Tibial nerve (tissue), 4 donors: Measurements from ENCODE around the gene CD320. TPM values are rescaled to one million over a fixed set of nuclear protein-coding genes. Genes with fewer than 3 reads are reported as not detected.
"Not testable (repeated sequence)": the region's sequence is repeated elsewhere in the genome, so short reads cannot be mapped to it uniquely, and the experiment has no call there.

ENCODE experiments used
- DNase-seq, 2 donors: peaks; one replicate each; pipeline ENCODE4 v3.0.0-alpha.2; 2019; ENCODE audit warnings: low spot score in 2 of 2
- H3K27ac ChIP-seq, 4 donors: fragments of 200-600 bp; sonication (generic) in 3 of 4; one replicate each; pipeline ENCODE4 v1.5.1; 2017 to 2019; ENCODE audit warnings: mild to moderate bottlenecking in 1 of 4
- H3K27me3 ChIP-seq, 2 donors: fragments of 200-600 bp; sonication (generic) in 1 of 2; one replicate each; pipeline versions ENCODE4 v1.5.1 to v1.6.0; 2017 to 2019
- H3K36me3 ChIP-seq, 3 donors: fragments of 200-600 bp; sonication (generic); one replicate each; pipeline ENCODE4 v1.5.1; 2018 to 2019
- H3K4me1 ChIP-seq, 4 donors: fragments of 200-600 bp; sonication (generic) in 3 of 4; one replicate each; pipeline ENCODE4 v1.5.1; 2017 to 2019
- H3K4me3 ChIP-seq, 4 donors: fragments of 200-600 bp; sonication (generic) in 3 of 4; one replicate each; pipeline ENCODE4 v1.5.1; 2017 to 2019; ENCODE audit warnings: mild to moderate bottlenecking in 1 of 4, moderate library complexity in 1 of 4
- H3K9me3 ChIP-seq, 4 donors: fragments of 200-600 bp; sonication (generic) in 3 of 4; one replicate each; pipeline ENCODE4 v1.5.1; 2017 to 2019
- EP300 ChIP-seq, 2 donors: sonication (generic); formaldehyde crosslinking; IDR thresholded peaks; one replicate each; pipeline ENCODE4 v1.6.1; 2017; ENCODE audit warnings: antibody characterized with exemption in 2 of 2, mild to moderate bottlenecking in 1 of 2
- POLR2A ChIP-seq, 2 donors: fragments of 450-650 bp; IDR thresholded peaks; one replicate each; pipeline ENCODE4 v1.6.1; 2017; ENCODE audit warnings: antibody characterized with exemption in 2 of 2, mild to moderate bottlenecking in 2 of 2, moderate library complexity in 2 of 2
- WGBS, 2 donors: methylation state at CpG; one replicate each; pipeline ENCODE4 v1.1.5; 2018; 5-methylcytosine and 5-hydroxymethylcytosine counted together
- total RNA-seq, 4 donors: library from RNA; depleted of rRNA; stranded (reverse); fragments of >200 nt; gene quantifications; one replicate each; pipeline ENCODE4 v1.1.0, GENCODE V29; 2016
- TF ChIP-seq, protein P1 (sequence below), 5 experiments: fragments of 200-600 bp in 3 of 5; fragments of 450-650 bp in 2 of 5; sonication (generic) in 3 of 5; IDR thresholded peaks; one replicate each; pipeline ENCODE4 v1.5.1; 2016 to 2019; ENCODE audit warnings: antibody characterized with exemption in 5 of 5, mild to moderate bottlenecking in 3 of 5, moderate library complexity in 2 of 5

CD320 gene
- total RNA-seq, 4 donors from 2014 or later: 64.7 to 109 (median 83.9) TPM

DNA sequence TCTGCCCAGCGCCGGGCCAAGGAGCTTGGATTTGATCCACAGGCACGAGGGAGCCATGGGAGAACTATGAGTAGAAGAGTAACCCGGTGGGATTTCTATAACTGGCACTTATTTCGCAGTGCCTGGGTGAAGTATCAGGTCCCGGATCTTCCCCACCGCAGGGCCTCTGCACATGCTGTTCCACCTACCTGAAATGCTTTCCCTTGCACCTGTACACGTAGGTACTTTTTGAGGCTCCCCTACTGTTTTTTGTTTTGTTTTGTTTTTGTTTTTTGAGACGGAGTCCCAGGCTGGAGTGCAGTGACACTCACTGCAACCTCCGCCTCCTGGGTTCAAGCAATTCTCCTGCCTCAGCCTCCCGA, 35.3 kb upstream of the CD320 start:
- Histone ChIP-seq H3K27ac (no peak overlapping the region), H3K4me1 (peaks cover 0 to 33% (median 5%) of the 10 kb centered on the region in 4 donors), H3K36me3 (no peaks in the 10 kb centered on the region), H3K9me3 (no peaks in the 10 kb centered on the region), H3K4me3 (peak overlapping the region in 3 of 4 donors; percentile 43 to 58 (median 47)), H3K27me3 (peaks cover 0 to 21% of the 10 kb centered on the region in 2 donors)
- 31 to 33% methylated on average over 11 of the region's 11 CpGs for WGBS, 2 donors
- TF ChIP-seq POLR2A (IDR thresholded peaks at IDR 0.05) (no peak), EP300 (IDR thresholded peaks at IDR 0.05) (no peak)
- TF ChIP-seq, protein P1, sequence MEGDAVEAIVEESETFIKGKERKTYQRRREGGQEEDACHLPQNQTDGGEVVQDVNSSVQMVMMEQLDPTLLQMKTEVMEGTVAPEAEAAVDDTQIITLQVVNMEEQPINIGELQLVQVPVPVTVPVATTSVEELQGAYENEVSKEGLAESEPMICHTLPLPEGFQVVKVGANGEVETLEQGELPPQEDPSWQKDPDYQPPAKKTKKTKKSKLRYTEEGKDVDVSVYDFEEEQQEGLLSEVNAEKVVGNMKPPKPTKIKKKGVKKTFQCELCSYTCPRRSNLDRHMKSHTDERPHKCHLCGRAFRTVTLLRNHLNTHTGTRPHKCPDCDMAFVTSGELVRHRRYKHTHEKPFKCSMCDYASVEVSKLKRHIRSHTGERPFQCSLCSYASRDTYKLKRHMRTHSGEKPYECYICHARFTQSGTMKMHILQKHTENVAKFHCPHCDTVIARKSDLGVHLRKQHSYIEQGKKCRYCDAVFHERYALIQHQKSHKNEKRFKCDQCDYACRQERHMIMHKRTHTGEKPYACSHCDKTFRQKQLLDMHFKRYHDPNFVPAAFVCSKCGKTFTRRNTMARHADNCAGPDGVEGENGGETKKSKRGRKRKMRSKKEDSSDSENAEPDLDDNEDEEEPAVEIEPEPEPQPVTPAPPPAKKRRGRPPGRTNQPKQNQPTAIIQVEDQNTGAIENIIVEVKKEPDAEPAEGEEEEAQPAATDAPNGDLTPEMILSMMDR (IDR thresholded peaks at IDR 0.05): no peak
- DNase-seq: no peak

DNA sequence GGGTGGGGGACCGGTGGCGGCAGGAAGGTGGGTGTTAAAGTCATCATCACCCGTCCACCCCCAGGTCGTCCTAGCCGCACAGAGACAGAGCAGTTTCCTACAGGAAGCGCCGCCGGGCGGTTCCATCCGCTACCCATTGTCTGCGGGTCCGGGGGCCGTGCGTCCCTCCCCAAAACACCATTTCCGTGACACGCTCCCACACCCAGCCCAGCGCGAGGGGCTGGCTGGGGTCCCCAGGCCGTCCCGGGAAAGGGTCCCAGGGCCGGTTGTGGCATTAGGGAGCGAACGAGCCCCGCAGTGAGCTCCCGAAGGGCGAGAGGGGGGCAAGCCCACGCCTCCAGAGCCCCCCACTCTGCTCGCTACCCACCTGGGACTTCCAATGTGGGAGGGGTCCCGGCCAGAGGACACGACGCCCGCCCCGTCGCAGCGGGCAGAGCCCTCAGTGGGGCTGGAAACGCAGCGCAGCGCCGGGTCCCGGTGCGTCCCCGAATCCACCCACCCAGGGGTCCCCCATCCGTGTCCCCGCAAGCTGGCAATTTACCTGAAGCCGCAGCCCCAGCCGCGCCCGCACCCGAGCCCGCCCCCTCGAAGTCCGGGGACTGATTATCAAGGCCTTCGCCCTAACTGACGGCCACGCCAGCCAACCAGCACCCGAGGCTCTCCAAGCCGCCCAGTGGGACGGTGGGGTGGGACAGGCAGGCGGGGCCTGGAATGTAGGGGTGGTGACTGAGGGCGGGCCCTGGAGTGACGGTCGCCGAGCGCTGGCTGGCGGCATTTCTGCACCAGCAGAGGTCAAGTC, 34.7 kb upstream of the CD320 start, which contains the start of gene KANK3:
Gene KANK3 (minus strand): TSS at position 579 of the 799 bp plus-strand sequence. CDS start 5,434 bp downstream, outside the sequence.
- no peaks in the 10 kb centered on the region for H3K9me3 ChIP-seq
- peak; percentile 85 to 89 for DNase-seq
- peak within 1 kb of the TSS; percentile 45 to 84 (median 65) for H3K27ac ChIP-seq
- H3K4me3 ChIP-seq: peak within 1 kb of the TSS; percentile 43 to 58 (median 49)
- H3K4me1 ChIP-seq: peaks cover 0 to 30% (median 3%) of the 10 kb centered on the region in 4 donors
- H3K36me3 ChIP-seq: no peaks in the 10 kb centered on the region
- WGBS, 2 donors: 2% methylated on average over 9 to 40 of the region's 65 CpGs
- TF ChIP-seq, protein P1 (IDR thresholded peaks at IDR 0.05): peak in 1 of 5 experiments; percentile 35
- TF ChIP-seq EP300 (IDR thresholded peaks at IDR 0.05) (peak; percentile 75 to 80), POLR2A (IDR thresholded peaks at IDR 0.05) (peak; percentile 27 to 80)
- peaks cover 0 to 21% of the 10 kb centered on the region in 2 donors for H3K27me3 ChIP-seq

DNA sequence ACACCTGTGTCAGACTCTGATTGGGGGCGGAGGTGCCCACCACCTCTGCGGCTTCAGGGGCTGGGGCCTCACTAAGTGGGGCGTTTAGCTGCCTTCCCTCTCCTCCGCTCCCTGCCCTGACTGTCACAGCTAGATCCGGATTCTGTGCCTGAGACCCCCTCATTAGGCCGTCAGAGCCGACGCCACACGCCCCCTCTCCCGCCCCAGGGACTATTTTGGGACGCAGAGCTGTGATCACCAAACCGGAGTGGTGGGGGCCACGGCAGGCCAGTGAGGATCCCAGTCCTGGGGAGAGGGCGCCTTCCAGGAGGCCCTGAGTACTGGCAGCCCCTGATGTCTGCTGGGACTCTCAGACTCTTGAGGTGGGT, 34.1 kb upstream of the CD320 start:
- Histone ChIP-seq H3K9me3 (no peaks in the 10 kb centered on the region), H3K27ac (peak overlapping the region; percentile 45 to 84 (median 65)), H3K4me1 (peaks cover 0 to 25% (median 2%) of the 10 kb centered on the region in 4 donors), H3K36me3 (no peaks in the 10 kb centered on the region), H3K27me3 (peaks cover 0 to 21% of the 10 kb centered on the region in 2 donors), H3K4me3 (peak overlapping the region in 3 of 4 donors; percentile 43 to 58 (median 47))
- TF ChIP-seq EP300 (IDR thresholded peaks at IDR 0.05) (no peak), POLR2A (IDR thresholded peaks at IDR 0.05) (no peak)
- TF ChIP-seq, protein P1 (IDR thresholded peaks at IDR 0.05): no peak
- WGBS, 2 donors: 42 to 47% methylated on average over 14 of the region's 14 CpGs
- no peak for DNase-seq

DNA sequence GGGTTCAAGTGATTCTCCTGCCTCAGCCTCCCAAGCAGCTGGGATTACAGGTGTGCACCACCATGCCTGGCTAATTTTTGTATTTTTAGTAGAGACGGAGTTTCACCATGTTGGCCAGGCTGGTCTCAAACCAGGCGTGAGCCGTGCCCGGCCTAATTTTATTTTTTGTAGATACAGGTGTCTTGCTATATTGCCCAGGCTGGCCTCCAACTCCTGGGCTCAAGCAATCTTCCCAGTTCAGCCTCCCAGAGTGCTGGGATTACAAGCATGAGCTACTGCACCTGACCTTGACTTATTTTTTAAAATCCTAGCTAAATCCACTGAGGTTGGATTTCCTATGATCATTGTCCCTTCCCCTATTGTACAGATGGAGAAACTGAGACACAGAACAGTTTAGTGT, 33.3 kb upstream of the CD320 start:
- Histone ChIP-seq H3K27ac (peak overlapping the region in 1 of 4 donors; percentile 70), H3K4me1 (peaks cover 0 to 25% (median 2%) of the 10 kb centered on the region in 4 donors), H3K27me3 (peaks cover 0 to 21% of the 10 kb centered on the region in 2 donors)
- not testable (repeated sequence) for H3K36me3 ChIP-seq, H3K4me3 ChIP-seq, DNase-seq, H3K9me3 ChIP-seq
- 96 to 97% methylated on average over 4 of the region's 4 CpGs for WGBS, 2 donors

DNA sequence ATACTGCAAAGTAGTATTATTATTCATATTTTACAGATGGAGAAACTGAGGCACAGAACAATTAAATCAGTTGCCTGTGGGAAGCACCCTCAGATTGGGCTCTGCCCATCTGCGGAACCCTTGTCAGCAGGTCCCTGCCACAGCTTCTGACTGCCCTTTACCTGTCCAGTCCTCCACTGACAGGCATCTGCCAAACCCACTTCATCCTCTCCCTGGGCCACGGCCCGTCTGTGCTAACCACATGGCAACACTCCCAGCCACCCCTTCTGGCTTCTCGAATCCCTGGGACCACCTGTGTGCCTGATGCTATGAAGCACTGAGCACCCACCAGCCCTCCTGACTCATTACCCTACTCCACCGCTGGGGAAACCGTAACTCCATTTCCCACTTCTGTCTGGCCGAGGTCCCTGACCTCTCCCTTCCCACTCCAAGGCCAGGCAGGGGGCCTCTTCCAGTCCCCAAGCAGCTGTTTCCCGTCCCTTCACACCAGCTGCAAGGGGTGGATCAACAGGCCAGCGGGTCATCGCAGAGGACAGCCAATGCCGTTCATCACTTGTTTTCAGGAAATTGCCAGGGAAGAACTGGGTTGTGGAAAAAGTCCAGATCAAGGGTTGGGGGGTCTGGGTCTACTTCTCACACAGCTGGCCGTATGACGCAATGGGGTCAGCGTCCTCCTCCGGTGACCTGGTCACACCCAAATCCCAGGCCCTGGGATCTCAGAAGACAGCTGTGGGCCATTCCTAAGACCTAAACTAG, 32.4 kb upstream of the CD320 start:
- H3K27ac ChIP-seq: no peak overlapping the region
- TF ChIP-seq EP300 (IDR thresholded peaks at IDR 0.05) (peak in 1 of 2 donors; percentile 58), POLR2A (IDR thresholded peaks at IDR 0.05) (no peak)
- TF ChIP-seq, protein P1 (IDR thresholded peaks at IDR 0.05): peak in 2 of 5 experiments; percentile 22 to 29
- H3K4me3 ChIP-seq: no peak overlapping the region
- WGBS, 2 donors: 26 to 33% methylated on average over 15 of the region's 15 CpGs
- no peaks in the 10 kb centered on the region for H3K9me3 ChIP-seq
- no peaks in the 10 kb centered on the region for H3K36me3 ChIP-seq
- DNase-seq: no peak
- peaks cover 0 to 25% (median 2%) of the 10 kb centered on the region in 4 donors for H3K4me1 ChIP-seq
- peaks cover 0 to 29% of the 10 kb centered on the region in 2 donors for H3K27me3 ChIP-seq
